HEK293T (cell line): Measurements from ENCODE around the gene CCRL2.

ENCODE experiments used
- CTCF ChIA-PET: fragments of 350-600 bp; formaldehyde crosslinking; extraction: SDS; loops from one replicate; lab custom pipeline; 2021; ENCODE audit warnings: antibody characterized with exemption, inconsistent platforms; lab: Yijun Ruan, JAX
- POLR2A ChIA-PET: fragments of 350-600 bp; formaldehyde crosslinking; extraction: SDS; loops from one replicate; lab custom pipeline; 2020; ENCODE audit warnings: antibody characterized with exemption, inconsistent platforms; lab: Yijun Ruan, JAX
- DNase-seq: peaks from one replicate; pipeline ENCODE4 v3.0.0; 2012; ENCODE audit warnings: mixed read lengths; ENCODE audit errors: extremely low spot score
- ARNT ChIP-seq: fragments of 450-650 bp; IDR thresholded peaks from 2 replicates; pipeline ENCODE4 v1.6.1; 2017; ENCODE audit warnings: mild to moderate bottlenecking
- BHLHE40 ChIP-seq: fragments of 450-650 bp; IDR thresholded peaks from 2 replicates; pipeline ENCODE4 v1.6.1; 2016; ENCODE audit warnings: mild to moderate bottlenecking, moderate library complexity, borderline replicate concordance
- CTBP1 ChIP-seq: fragments of 450-650 bp; IDR thresholded peaks from 2 replicates; pipeline ENCODE4 v1.6.1; 2016; ENCODE audit warnings: borderline replicate concordance
- ELF4 ChIP-seq: fragments of 450-650 bp; IDR thresholded peaks from 2 replicates; pipeline ENCODE4 v1.6.1; 2017; ENCODE audit warnings: antibody characterized with exemption
- FOXA1 ChIP-seq: fragments of 450-650 bp; IDR thresholded peaks from 2 replicates; pipeline ENCODE4 v1.6.1; 2016; ENCODE audit warnings: mild to moderate bottlenecking
- FOXK2 ChIP-seq: fragments of 450-650 bp; IDR thresholded peaks from 2 replicates; pipeline ENCODE4 v1.6.1; 2016; ENCODE audit warnings: mild to moderate bottlenecking
- FOXM1 ChIP-seq: fragments of 450-650 bp; IDR thresholded peaks from 2 replicates; pipeline ENCODE4 v1.6.1; 2017; ENCODE audit warnings: mild to moderate bottlenecking, borderline replicate concordance
- HDGF ChIP-seq: fragments of 450-650 bp; IDR thresholded peaks from 2 replicates; pipeline ENCODE4 v1.6.1; 2017; ENCODE audit warnings: antibody characterized with exemption, borderline replicate concordance
- L3MBTL2 ChIP-seq: fragments of 450-650 bp; conservative IDR thresholded peaks from 2 replicates; pipeline ENCODE4 v1.6.1; 2016; ENCODE audit warnings: mild to moderate bottlenecking
- LEF1 ChIP-seq: fragments of 450-650 bp; IDR thresholded peaks from 2 replicates; pipeline ENCODE4 v1.6.1; 2017; ENCODE audit warnings: mild to moderate bottlenecking, borderline replicate concordance
- NFRKB ChIP-seq: fragments of 450-650 bp; IDR thresholded peaks from 2 replicates; pipeline ENCODE4 v1.6.1; 2016; ENCODE audit warnings: mild to moderate bottlenecking, moderate library complexity
- PKNOX1 ChIP-seq: fragments of 450-650 bp; IDR thresholded peaks from 2 replicates; pipeline ENCODE4 v1.6.1; 2016
- SP1 ChIP-seq: fragments of 450-650 bp; IDR thresholded peaks from 2 replicates; pipeline ENCODE4 v1.6.1; 2017
- SUZ12 ChIP-seq: fragments of 450-650 bp; IDR thresholded peaks from 2 replicates; pipeline ENCODE4 v1.6.1; 2016; ENCODE audit warnings: mild to moderate bottlenecking
- TARDBP ChIP-seq: fragments of 450-650 bp; IDR thresholded peaks from 2 replicates; pipeline ENCODE4 v1.6.1; 2016
- ZNF384 ChIP-seq: fragments of 450-650 bp; IDR thresholded peaks from 2 replicates; pipeline ENCODE4 v1.6.1; 2016

CCRL2 gene

GRCh38 chr3:46440531-46441294 is 33.7 kb downstream of the CCRL2 start:
- no peak for DNase-seq
- POLR2A ChIA-PET = no interaction called here
- TF ChIP-seq L3MBTL2 = no peak
- TF ChIP-seq ZNF384 = no peak
- no peak for TF ChIP-seq FOXK2
- TF ChIP-seq TARDBP = no peak
- TF ChIP-seq CTBP1 = no peak
- TF ChIP-seq HDGF = no peak
- no peak for TF ChIP-seq PKNOX1
- no peak for TF ChIP-seq SP1
- TF ChIP-seq FOXA1 = no peak
- TF ChIP-seq LEF1 = no peak
- CTCF ChIA-PET = no interaction called here

- no peak for DNase-seq
- CTCF ChIA-PET = interaction anchor here (1.1 to 2.0 kb wide), 2 partner anchors 10 to 45 kb away, joined by 3 to 4 read pairs; no protein-coding TSS in a partner anchor
- TF ChIP-seq ARNT (no peak), SP1 (no peak), HDGF (no peak), FOXA1 (no peak), CTBP1 (no peak), LEF1 (no peak), ELF4 (no peak), L3MBTL2 (no peak), TARDBP (no peak), ZNF384 (no peak), BHLHE40 (no peak), FOXM1 (no peak), NFRKB (no peak), SUZ12 (no peak), FOXK2 (no peak), PKNOX1 (no peak)
- POLR2A ChIA-PET = no interaction called here
Observed at GRCh38 chr3:46442576-46443530, 35.8 kb downstream of the CCRL2 start.

- no peak for DNase-seq
- ChIA-PET POLR2A (no interaction called here), CTCF (no interaction called here)
- TF ChIP-seq TARDBP = no peak
- no peak for TF ChIP-seq SUZ12
- TF ChIP-seq HDGF = no peak
- no peak for TF ChIP-seq LEF1
- TF ChIP-seq ZNF384 = no peak
- TF ChIP-seq PKNOX1 = no peak
- no peak for TF ChIP-seq SP1
- no peak for TF ChIP-seq FOXM1
- TF ChIP-seq FOXA1 = no peak
- TF ChIP-seq CTBP1 = no peak
- TF ChIP-seq BHLHE40 = no peak
- no peak for TF ChIP-seq L3MBTL2
- no peak for TF ChIP-seq FOXK2
- TF ChIP-seq NFRKB = no peak
- TF ChIP-seq ELF4 = no peak
- TF ChIP-seq ARNT = no peak
Observed at GRCh38 chr3:46447228-46447985, 40.3 kb downstream of the CCRL2 start.

- POLR2A ChIA-PET = no interaction called here
Observed at GRCh38 chr3:46448721-46449120, 41.7 kb downstream of the CCRL2 start.

More at GRCh38 chr3:46448721-46449120, 41.7 kb downstream of the CCRL2 start:
- TF ChIP-seq HDGF = no peak
- TF ChIP-seq ELF4 = no peak
- no peak for TF ChIP-seq SP1
- no peak for TF ChIP-seq PKNOX1
- TF ChIP-seq ARNT = no peak
- no peak for TF ChIP-seq NFRKB
- TF ChIP-seq FOXK2 = no peak
- no peak for TF ChIP-seq L3MBTL2
- CTCF ChIA-PET = interaction anchor here (1.2 to 1.4 kb wide), 2 partner anchors 16 to 22 kb away, joined by 3 to 5 read pairs; no protein-coding TSS in a partner anchor
- no peak for DNase-seq
